IMR-90 (cell line): ENCODE data around the gene TGFB2. TPM values are rescaled to one million over a fixed set of nuclear protein-coding genes. Genes with fewer than 3 reads are reported as not detected.

Experiments used
- ATAC-seq: fragments of 200-7000 bp; cut with Tn5 transposase; 2 replicates; pipeline ENCODE4 v1.9.1; 2020; ENCODE audit warnings: low read depth, mild to moderate bottlenecking, moderate library complexity
- BruUV-seq: library from RNA; stranded (reverse); fragments of 400-500 nt; replicated peaks from 2 replicates; lab custom pipeline; 2021; lab: Mats Ljungman, UMichigan
- CTCF ChIA-PET: fragments of 300-600 bp; formaldehyde crosslinking; extraction: SDS; loops from one replicate; lab custom pipeline; 2021; ENCODE audit warnings: antibody characterized with exemption; lab: Yijun Ruan, JAX
- POLR2A ChIA-PET: fragments of 300-600 bp; sonication (Branson Sonifier 250); formaldehyde crosslinking; loops from one replicate; lab custom pipeline; 2022; ENCODE audit warnings: antibody characterized with exemption; ENCODE audit not compliant: unreplicated experiment; lab: Charles Lee
- DNase-seq: peaks from one replicate; pipeline ENCODE4 v3.0.0; 2013
- H2AFZ ChIP-seq: replicated peaks from 2 replicates; pipeline ENCODE3; 2013; ENCODE audit warnings: low read length, mild to moderate bottlenecking; ENCODE audit not compliant: poor library complexity
- H2AK5ac ChIP-seq: 2 replicates; pipeline ENCODE4 v1.6.1; 2013; ENCODE audit warnings: low read depth, low read length, inconsistent platforms
- H2AK9ac ChIP-seq: replicated peaks from 2 replicates; pipeline ENCODE3; 2013; ENCODE audit warnings: mild to moderate bottlenecking, low read depth, low read length, moderate library complexity; ENCODE audit not compliant: poor library complexity
- H2BK120ac ChIP-seq: 2 replicates; pipeline ENCODE4 v1.6.1; 2013; ENCODE audit warnings: low read depth, low read length, inconsistent platforms
- H2BK15ac ChIP-seq: 3 replicates; pipeline ENCODE4 v1.6.1; 2013; ENCODE audit warnings: low read depth, low read length, inconsistent platforms
- H2BK20ac ChIP-seq: 2 replicates; pipeline ENCODE4 v1.6.1; 2013; ENCODE audit warnings: low read depth, mild to moderate bottlenecking, inconsistent platforms, low read length, moderate library complexity
- H2BK5ac ChIP-seq: 2 replicates; pipeline ENCODE4 v1.6.1; 2013; ENCODE audit warnings: mild to moderate bottlenecking, low read depth, low read length, inconsistent platforms; ENCODE audit not compliant: poor library complexity, severe bottlenecking
- H3K14ac ChIP-seq: replicated peaks from 2 replicates; pipeline ENCODE4 v1.6.1; 2013; ENCODE audit warnings: low read depth, low read length, inconsistent platforms
- H3K18ac ChIP-seq: 2 replicates; pipeline ENCODE4 v1.6.1; 2013; ENCODE audit warnings: low read depth, low read length, control low read depth
- H3K23ac ChIP-seq: 2 replicates; pipeline ENCODE4 v1.6.1; 2013; ENCODE audit warnings: low read depth, low read length, inconsistent platforms
- H3K27ac ChIP-seq: 2 replicates; pipeline ENCODE4 v1.5.1; 2013; ENCODE audit warnings: mild to moderate bottlenecking, control low read depth, low read length; ENCODE audit not compliant: insufficient read depth
- H3K27me3 ChIP-seq: 2 replicates; pipeline ENCODE4 v1.6.1; 2013; ENCODE audit warnings: low read length; ENCODE audit not compliant: control insufficient read depth, insufficient read depth
- H3K36me3 ChIP-seq: 2 replicates; pipeline ENCODE4 v1.6.1; 2013; ENCODE audit warnings: low read length, mixed read lengths; ENCODE audit not compliant: control insufficient read depth, insufficient read depth
- H3K4ac ChIP-seq: 2 replicates; pipeline ENCODE4 v1.6.1; 2013; ENCODE audit warnings: low read depth, low read length, inconsistent platforms
- H3K4me1 ChIP-seq: 2 replicates; pipeline ENCODE4 v1.6.1; 2013; ENCODE audit warnings: low read length, mixed read lengths; ENCODE audit not compliant: control insufficient read depth, insufficient read depth
- H3K4me2 ChIP-seq: 2 replicates; pipeline ENCODE4 v1.6.1; 2013; ENCODE audit warnings: low read depth, mild to moderate bottlenecking, control low read depth, low read length, moderate library complexity
- H3K4me3 ChIP-seq: 2 replicates; pipeline ENCODE4 v1.5.1; 2013; ENCODE audit warnings: low read depth, mild to moderate bottlenecking, control low read depth, low read length, moderate library complexity; ENCODE audit not compliant: insufficient read depth
- H3K56ac ChIP-seq: 2 replicates; pipeline ENCODE4 v1.6.1; 2013; ENCODE audit warnings: low read length, inconsistent platforms; ENCODE audit not compliant: insufficient read depth; ENCODE audit errors: extremely low read depth
- H3K79me1 ChIP-seq, 2 experiments: 2 replicates each; pipeline ENCODE4 v1.6.1; 2013; ENCODE audit warnings: low read length in 2 of 2, inconsistent platforms in 1 of 2, low read depth in 1 of 2
- H3K9ac ChIP-seq: 2 replicates; pipeline ENCODE4 v1.6.1; 2013; ENCODE audit warnings: low read depth, low read length, control low read depth
- H3K9me1 ChIP-seq: 2 replicates; pipeline ENCODE4 v1.6.1; 2013; ENCODE audit warnings: low read length, inconsistent platforms; ENCODE audit not compliant: insufficient read depth
- H3K9me3 ChIP-seq: 2 replicates; pipeline ENCODE4 v1.6.1; 2013; ENCODE audit warnings: low read length; ENCODE audit not compliant: control insufficient read depth, insufficient read depth
- H4K20me1 ChIP-seq: 2 replicates; pipeline ENCODE4 v1.6.1; 2013; ENCODE audit warnings: low read length, inconsistent platforms; ENCODE audit not compliant: insufficient read depth
- H4K5ac ChIP-seq: 2 replicates; pipeline ENCODE4 v1.6.1; 2013; ENCODE audit warnings: mild to moderate bottlenecking, low read depth, low read length, control low read depth
- H4K8ac ChIP-seq, 2 experiments: 2 replicates each; pipeline ENCODE4 v1.6.1; 2013; ENCODE audit warnings: low read depth in 2 of 2, low read length in 2 of 2, control low read depth in 1 of 2, inconsistent platforms in 1 of 2
- H4K91ac ChIP-seq: 2 replicates; pipeline ENCODE4 v1.6.1; 2013; ENCODE audit warnings: low read depth, low read length, inconsistent platforms; ENCODE audit not compliant: insufficient read depth
- BHLHE40 ChIP-seq: fragments of 150-350 bp; IDR thresholded peaks from 2 replicates; pipeline ENCODE4 v1.6.1; 2016; ENCODE audit warnings: mild to moderate bottlenecking, low read depth, low read length
- CEBPB ChIP-seq: IDR thresholded peaks from 2 replicates; pipeline ENCODE4 v1.6.1; 2012; ENCODE audit warnings: low read depth, low read length, improper control_type of control experiment
- MAZ ChIP-seq: IDR thresholded peaks from 2 replicates; pipeline ENCODE4 v1.6.1; 2012; ENCODE audit warnings: low read depth, mild to moderate bottlenecking, low read length, improper control_type of control experiment, moderate library complexity, borderline replicate concordance
- RCOR1 ChIP-seq: IDR thresholded peaks from 2 replicates; pipeline ENCODE4 v1.6.1; 2012; ENCODE audit warnings: mild to moderate bottlenecking, low read length, improper control_type of control experiment; ENCODE audit not compliant: insufficient replicate concordance
- RFX5 ChIP-seq: IDR thresholded peaks from 2 replicates; pipeline ENCODE4 v1.8.0; 2012; ENCODE audit warnings: low read depth, mild to moderate bottlenecking, low read length, moderate library complexity
- WGBS, 2 experiments: methylation state at CpG; one replicate each; pipeline versions ENCODE4 v1.1.5 to v1.1.7; 2013; ENCODE audit warnings: missing lambda C conversion rate in 2 of 2; ENCODE audit not compliant: insufficient read length in 1 of 2; ENCODE audit errors: extremely low coverage in 2 of 2; 5-methylcytosine and 5-hydroxymethylcytosine counted together
- dilution Hi-C: fragments of 300-500 bp; cut with HindIII; formaldehyde crosslinking; loops from one replicate; pipeline ENCODE4 v1.14.3; 2018; ENCODE audit warnings: low sequenced_read_pairs; ENCODE audit not compliant: unreplicated experiment
- in situ Hi-C: fragments of 300-500 bp; cut with MboI; formaldehyde crosslinking; loops from 3 replicates; pipeline ENCODE4 v1.14.3; 2019; ENCODE audit warnings: low sequenced_read_pairs, inconsistent platforms, mixed read lengths
- intact Hi-C: fragments of 100-400 bp; cut with micrococcal nuclease; formaldehyde crosslinking; loops from 2 replicates; pipeline ENCODE4 v1.10.0; 2022
- polyA plus RNA-seq, 3 experiments: library from polyadenylated mRNA; depleted of rRNA; stranded (reverse); fragments of >200 nt; gene quantifications; 2 replicates each; pipeline ENCODE4 v1.2.3, GENCODE V29; 2012; ENCODE audit warnings: low replicate concordance in 1 of 3
- total RNA-seq: library from RNA; depleted of rRNA; stranded (reverse); fragments of >200 nt; gene quantifications from 2 replicates; pipeline ENCODE4 v1.2.3, GENCODE V29; 2012

Gene TGFB2
- total and polyA plus RNA-seq, 2 of the 4 experiments (the other 2 are of a cell fraction), result 3.7 to 3.8 TPM

DNA sequence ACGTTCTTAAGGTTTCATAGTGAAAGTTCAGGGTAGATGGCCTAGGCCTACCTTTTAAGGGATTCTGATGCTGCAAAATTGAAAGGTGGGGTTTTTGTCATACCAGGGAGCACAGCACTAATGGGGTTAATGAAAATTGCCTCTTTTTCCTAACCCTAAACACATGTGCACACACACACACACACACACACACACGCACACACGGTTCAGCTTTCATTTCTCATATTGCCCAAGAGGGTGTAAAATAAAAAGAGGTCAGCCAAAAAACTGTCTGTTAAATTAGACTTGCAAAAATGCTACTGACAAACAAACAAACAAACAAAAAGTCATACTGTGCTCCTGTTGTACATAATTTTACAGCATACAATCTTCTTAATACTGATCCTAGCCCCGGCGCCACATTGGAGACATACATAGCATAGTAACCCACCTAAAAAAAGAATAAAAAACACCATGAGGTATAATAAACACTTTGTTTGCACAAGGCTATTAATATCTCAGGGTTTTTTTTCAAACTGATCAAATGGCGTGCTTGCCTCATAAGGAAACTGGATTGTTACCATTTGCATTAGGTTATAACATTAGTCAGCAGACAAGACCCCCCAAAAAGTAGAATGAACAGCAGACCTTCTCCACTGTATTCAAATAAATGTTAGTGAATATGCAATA, 69.1 kb downstream of the TGFB2 start:
- Histone ChIP-seq H3K9me1 (no peaks in the 10 kb centered on the region; the same call in 1 of the 2 replicates), H3K9ac (no peak overlapping the region), H4K20me1 (no peaks in the 10 kb centered on the region), H3K14ac (no peak overlapping the region), H3K27ac (no peak overlapping the region), H3K23ac (no peak overlapping the region), H2BK5ac (no peak overlapping the region), H3K9me3 (peaks cover 3% of the 10 kb centered on the region; the same call in 1 of the 2 replicates), H2AK5ac (no peak overlapping the region), H3K79me1 (peaks cover 0 to 7% of the 10 kb centered on the region in 2 experiments; a peak in 1 of 4 replicates), H2AK9ac (no peak overlapping the region), H4K91ac (no peak overlapping the region), H4K8ac (no peak overlapping the region), H3K56ac (no peak overlapping the region), H2AFZ (no peak overlapping the region), H3K27me3 (no peaks in the 10 kb centered on the region), H4K5ac (no peak overlapping the region), H3K36me3 (no peaks in the 10 kb centered on the region; the same call in 1 of the 2 replicates), H3K4ac (no peak overlapping the region), H3K4me2 (no peak overlapping the region), H2BK15ac (no peak overlapping the region), H3K4me3 (no peak overlapping the region), H2BK20ac (no peak overlapping the region), H3K4me1 (peaks cover 1% of the 10 kb centered on the region; the same call in 1 of the 2 replicates), H3K18ac (no peak overlapping the region), H2BK120ac (no peak overlapping the region)
- ChIA-PET POLR2A (interaction anchor here (0.6 kb wide), 1 partner anchor 23 kb away, joined by 5 read pairs; no protein-coding TSS in a partner anchor), CTCF (no interaction called here)
- BruUV-seq, result no TSS peak
- intact Hi-C loops (no loop called here), in situ Hi-C loops (no loop called here), dilution Hi-C loops (no loop called here)
- WGBS, 2 experiments, result no CpG with 5 or more reads among the region's 6 CpGs
- DNase-seq (no peak), ATAC-seq (no peak)
- no peak for TF ChIP-seq RFX5
- TF ChIP-seq BHLHE40, result no peak
- TF ChIP-seq RCOR1, result no peak
- TF ChIP-seq MAZ, result no peak
- TF ChIP-seq CEBPB, result no peak
